ENCODE measurements around the gene FLCN. TPM values are rescaled to one million over a fixed set of nuclear protein-coding genes. Genes with fewer than 3 reads are reported as not detected.

The FLCN gene
- polyA plus RNA-seq, 1 donor: 116 TPM

DNA sequence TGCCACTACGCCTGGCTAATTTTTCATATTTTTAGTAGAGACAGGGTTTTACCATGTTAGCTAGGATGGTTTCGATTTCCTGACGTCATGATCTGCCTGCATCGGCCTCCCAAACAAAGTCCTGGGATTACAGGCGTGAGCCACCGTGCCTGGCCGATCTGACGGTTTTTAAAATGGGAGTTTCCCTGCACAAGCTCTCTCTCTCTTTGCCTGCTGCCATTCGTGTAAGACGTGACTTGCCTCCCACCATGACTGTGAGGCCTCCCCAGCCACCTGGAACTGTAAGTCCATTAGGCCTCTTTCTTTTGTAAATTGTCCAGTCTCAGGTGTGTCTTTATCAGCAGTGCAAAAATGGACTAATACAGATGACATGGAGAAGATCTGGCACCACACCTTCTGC is 4.7 kb upstream of the FLCN start:
- Histone ChIP-seq H3K4me3 (ENCODE audit: low read length) (no peak overlapping the region), H3K9me3 (ENCODE audit: control insufficient read depth, low read depth, low read length) (no peaks in the 10 kb centered on the region), H3K4me1 (ENCODE audit: control insufficient read depth, insufficient read depth, low read length) (no peaks in the 10 kb centered on the region), H3K27ac (ENCODE audit: low read length) (no peak overlapping the region), H3K36me3 (ENCODE audit: control insufficient read depth, insufficient read depth, low read length) (peaks cover 10% of the 10 kb centered on the region), H3K27me3 (ENCODE audit: control insufficient read depth, insufficient read depth, low read length) (no peaks in the 10 kb centered on the region)
- DNase-seq: no peak
- WGBS (ENCODE audit: insufficient coverage, low lambda C conversion rate): no CpG with 5 or more reads among the region's 10 CpGs

DNA sequence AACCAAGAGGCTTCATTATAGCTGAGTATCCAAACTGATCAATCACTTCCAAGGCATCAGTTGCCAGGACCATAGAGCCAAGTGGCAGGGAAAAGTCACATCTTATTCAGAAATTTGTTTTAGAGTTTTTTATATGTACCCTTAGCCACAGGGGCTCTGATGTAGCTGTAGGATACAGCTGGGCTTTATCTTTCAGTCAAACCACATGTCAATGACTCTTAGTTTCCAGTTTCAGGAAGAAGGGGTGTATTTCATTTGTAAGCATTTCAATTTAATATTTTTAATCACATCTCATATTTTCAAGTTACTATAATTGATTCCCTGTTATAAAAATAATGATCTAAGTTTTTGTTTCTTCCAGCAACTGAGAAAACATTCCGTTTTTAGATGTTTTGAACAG is 2.9 kb upstream of the FLCN start:
- no peak for DNase-seq
- H3K9me3 ChIP-seq (ENCODE audit: control insufficient read depth, low read depth, low read length): no peaks in the 10 kb centered on the region
- H3K4me1 ChIP-seq (ENCODE audit: control insufficient read depth, insufficient read depth, low read length): no peaks in the 10 kb centered on the region
- H3K27me3 ChIP-seq (ENCODE audit: control insufficient read depth, insufficient read depth, low read length): no peaks in the 10 kb centered on the region
- no CpG with 5 or more reads among the region's 1 CpG for WGBS (ENCODE audit: insufficient coverage, low lambda C conversion rate)
- no peaks in the 10 kb centered on the region for H3K36me3 ChIP-seq (ENCODE audit: control insufficient read depth, insufficient read depth, low read length)
- no peak overlapping the region for H3K27ac ChIP-seq (ENCODE audit: low read length)
- H3K4me3 ChIP-seq (ENCODE audit: low read length): no peak overlapping the region

DNA sequence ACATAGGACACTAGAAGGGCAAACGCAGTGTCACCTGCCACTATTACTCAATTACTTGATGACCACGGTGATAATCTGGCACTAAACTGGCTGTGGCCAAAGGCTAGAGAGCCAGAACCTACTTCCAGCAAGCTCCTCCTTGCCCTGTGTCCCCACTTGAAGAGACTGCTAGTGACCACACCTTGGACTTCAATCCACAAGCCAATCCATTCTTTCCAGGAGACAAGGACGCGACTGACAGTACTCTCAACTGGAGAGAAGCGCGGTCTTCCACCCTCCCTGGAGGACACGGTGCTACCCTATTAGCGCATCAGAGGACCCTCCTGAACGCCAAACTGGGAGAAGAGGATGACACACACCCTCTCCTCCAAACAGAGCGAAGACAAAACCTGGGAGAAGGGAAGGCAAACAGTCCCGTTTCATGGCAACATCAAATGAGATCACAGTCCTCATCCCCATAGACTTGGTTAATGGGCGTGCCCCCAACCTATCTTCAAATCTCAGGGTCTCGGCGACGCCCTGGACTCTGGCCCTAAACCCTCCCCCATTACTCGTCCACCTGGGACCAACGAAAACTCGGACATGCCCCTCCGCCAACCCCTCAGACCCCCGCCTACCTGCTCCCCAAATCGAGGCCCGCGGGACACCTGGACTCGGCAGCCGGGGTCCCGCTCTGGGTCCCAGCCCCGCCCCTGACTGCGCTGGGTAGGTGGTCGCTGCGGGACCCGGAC is 508 bp downstream of the FLCN start:
- H3K4me3 ChIP-seq (ENCODE audit: low read length): peak overlapping the region; percentile 99
- peak overlapping the region; percentile 97 for H3K27ac ChIP-seq (ENCODE audit: low read length)
- H3K4me1 ChIP-seq (ENCODE audit: control insufficient read depth, insufficient read depth, low read length): peaks cover 14% of the 10 kb centered on the region
- H3K36me3 ChIP-seq (ENCODE audit: control insufficient read depth, insufficient read depth, low read length): peaks cover 14% of the 10 kb centered on the region
- no peaks in the 10 kb centered on the region for H3K9me3 ChIP-seq (ENCODE audit: control insufficient read depth, low read depth, low read length)
- peak; percentile 70 to 74 for DNase-seq
- no CpG with 5 or more reads among the region's 31 CpGs for WGBS (ENCODE audit: insufficient coverage, low lambda C conversion rate)
- H3K27me3 ChIP-seq (ENCODE audit: control insufficient read depth, insufficient read depth, low read length): no peaks in the 10 kb centered on the region

DNA sequence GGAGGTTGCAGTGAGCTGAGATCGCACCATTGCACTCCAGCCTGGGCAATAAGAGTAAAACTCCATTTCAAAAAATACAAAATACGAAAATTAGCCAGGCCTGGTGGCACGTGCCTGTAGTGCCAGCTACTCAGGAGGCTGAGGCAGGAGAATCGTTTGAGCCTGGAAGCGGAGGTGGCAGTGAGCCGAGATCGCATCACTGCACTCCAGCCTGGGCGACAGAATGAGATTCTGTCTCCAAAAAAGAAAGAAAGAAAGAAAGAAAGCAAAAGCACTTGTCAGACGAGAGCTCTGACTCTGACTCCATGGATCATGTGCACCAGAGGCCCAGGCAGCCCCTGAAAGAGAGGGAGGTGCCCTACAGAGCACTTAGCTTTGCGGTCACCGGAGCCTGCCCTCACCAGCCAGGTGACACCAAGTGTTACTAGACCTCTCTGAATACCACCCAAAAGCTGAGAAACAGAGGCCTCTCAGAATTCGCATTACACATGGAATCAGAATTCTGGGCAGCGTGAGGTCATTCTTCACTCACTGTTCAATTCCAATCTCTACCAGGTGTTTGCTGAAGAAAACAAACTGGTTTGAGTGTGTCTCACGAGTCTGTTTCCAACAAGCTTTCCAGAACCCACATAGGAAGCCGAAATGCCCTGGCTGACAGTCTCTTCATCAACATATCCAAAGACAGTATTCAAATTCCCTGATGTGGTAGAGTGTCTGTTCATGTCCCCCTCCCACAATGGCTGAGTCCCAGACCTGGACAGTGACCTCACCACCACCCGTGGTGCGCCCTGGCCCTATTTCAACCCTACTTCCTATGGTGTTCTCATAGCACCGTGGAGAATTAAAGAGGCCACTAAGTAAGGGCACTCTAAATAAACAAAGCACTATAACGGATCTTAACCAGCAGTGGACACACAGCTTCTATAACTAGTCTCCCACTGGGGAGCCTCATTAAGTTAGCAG is 1.5 kb downstream of the FLCN start:
- DNase-seq: peak; percentile 63 to 79
- peak overlapping the region; percentile 97 for H3K27ac ChIP-seq (ENCODE audit: low read length)
- peaks cover 15% of the 10 kb centered on the region for H3K4me1 ChIP-seq (ENCODE audit: control insufficient read depth, insufficient read depth, low read length)
- no peaks in the 10 kb centered on the region for H3K27me3 ChIP-seq (ENCODE audit: control insufficient read depth, insufficient read depth, low read length)
- peaks cover 23% of the 10 kb centered on the region for H3K36me3 ChIP-seq (ENCODE audit: control insufficient read depth, insufficient read depth, low read length)
- no CpG with 5 or more reads among the region's 19 CpGs for WGBS (ENCODE audit: insufficient coverage, low lambda C conversion rate)
- H3K4me3 ChIP-seq (ENCODE audit: low read length): peak overlapping the region; percentile 99
- H3K9me3 ChIP-seq (ENCODE audit: control insufficient read depth, low read depth, low read length): no peaks in the 10 kb centered on the region

DNA sequence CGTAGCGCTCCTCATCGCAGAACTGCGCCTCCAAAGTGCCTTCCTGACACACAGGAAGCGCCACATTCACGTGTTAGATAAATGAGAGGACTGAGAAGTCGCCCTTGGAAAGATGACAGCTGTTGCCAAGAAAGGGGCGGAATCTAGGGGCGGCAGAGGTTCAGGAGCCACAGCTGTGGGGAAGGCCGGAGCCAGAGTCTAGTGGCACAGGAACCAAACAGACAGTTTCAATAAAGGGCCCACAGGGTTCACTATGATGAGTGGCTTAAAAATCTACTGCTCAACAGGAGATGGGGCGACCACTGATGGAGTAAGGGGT is 4.7 kb downstream of the FLCN start:
- peaks cover 15% of the 10 kb centered on the region for H3K4me1 ChIP-seq (ENCODE audit: control insufficient read depth, insufficient read depth, low read length)
- no peaks in the 10 kb centered on the region for H3K9me3 ChIP-seq (ENCODE audit: control insufficient read depth, low read depth, low read length)
- DNase-seq: no peak
- peak overlapping the region; percentile 60 for H3K27ac ChIP-seq (ENCODE audit: low read length)
- peaks cover 55% of the 10 kb centered on the region for H3K36me3 ChIP-seq (ENCODE audit: control insufficient read depth, insufficient read depth, low read length)
- WGBS (ENCODE audit: insufficient coverage, low lambda C conversion rate): no CpG with 5 or more reads among the region's 11 CpGs
- H3K4me3 ChIP-seq (ENCODE audit: low read length): no peak overlapping the region
- no peaks in the 10 kb centered on the region for H3K27me3 ChIP-seq (ENCODE audit: control insufficient read depth, insufficient read depth, low read length)

DNA sequence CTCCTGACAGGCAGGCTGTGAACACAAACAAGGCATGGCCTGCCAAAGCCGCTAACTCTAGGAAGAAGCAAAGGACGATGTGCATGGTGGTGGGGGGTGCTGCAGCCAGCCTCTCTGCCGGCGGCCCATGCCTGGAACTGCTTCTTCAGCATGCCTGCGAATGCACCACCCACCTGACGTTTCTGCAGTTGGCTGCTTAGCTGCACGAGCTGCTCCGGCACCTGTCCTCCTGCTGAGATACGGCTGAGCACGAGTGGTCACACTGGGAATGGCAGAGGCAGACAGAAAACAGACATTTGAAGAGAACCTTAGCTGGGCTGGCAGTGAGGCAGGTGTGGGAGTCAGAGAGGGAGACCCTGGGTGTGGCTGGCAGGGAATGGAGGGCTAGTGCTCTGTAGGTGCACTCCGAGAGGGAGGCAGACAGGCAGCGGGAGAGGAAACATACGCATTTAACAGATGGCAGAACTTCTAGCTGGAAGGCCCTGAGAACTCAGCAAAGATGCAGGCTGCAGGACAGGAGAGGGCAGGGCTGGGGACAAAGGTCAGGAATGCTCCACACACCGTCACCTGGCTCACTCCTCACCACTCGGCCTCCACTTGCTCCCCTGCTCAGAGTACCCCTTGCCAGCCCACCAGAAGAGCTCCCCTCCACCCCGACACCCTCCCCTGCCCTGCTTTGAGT is 5.2 kb downstream of the FLCN start:
- no peaks in the 10 kb centered on the region for H3K27me3 ChIP-seq (ENCODE audit: control insufficient read depth, insufficient read depth, low read length)
- WGBS (ENCODE audit: insufficient coverage, low lambda C conversion rate): 71% methylated on average over 3 of the region's 16 CpGs
- peak; percentile 26 to 55 for DNase-seq
- peaks cover 60% of the 10 kb centered on the region for H3K36me3 ChIP-seq (ENCODE audit: control insufficient read depth, insufficient read depth, low read length)
- H3K9me3 ChIP-seq (ENCODE audit: control insufficient read depth, low read depth, low read length): no peaks in the 10 kb centered on the region
- H3K4me3 ChIP-seq (ENCODE audit: low read length): no peak overlapping the region
- H3K4me1 ChIP-seq (ENCODE audit: control insufficient read depth, insufficient read depth, low read length): peaks cover 15% of the 10 kb centered on the region
- H3K27ac ChIP-seq (ENCODE audit: low read length): peak overlapping the region; percentile 60

DNA sequence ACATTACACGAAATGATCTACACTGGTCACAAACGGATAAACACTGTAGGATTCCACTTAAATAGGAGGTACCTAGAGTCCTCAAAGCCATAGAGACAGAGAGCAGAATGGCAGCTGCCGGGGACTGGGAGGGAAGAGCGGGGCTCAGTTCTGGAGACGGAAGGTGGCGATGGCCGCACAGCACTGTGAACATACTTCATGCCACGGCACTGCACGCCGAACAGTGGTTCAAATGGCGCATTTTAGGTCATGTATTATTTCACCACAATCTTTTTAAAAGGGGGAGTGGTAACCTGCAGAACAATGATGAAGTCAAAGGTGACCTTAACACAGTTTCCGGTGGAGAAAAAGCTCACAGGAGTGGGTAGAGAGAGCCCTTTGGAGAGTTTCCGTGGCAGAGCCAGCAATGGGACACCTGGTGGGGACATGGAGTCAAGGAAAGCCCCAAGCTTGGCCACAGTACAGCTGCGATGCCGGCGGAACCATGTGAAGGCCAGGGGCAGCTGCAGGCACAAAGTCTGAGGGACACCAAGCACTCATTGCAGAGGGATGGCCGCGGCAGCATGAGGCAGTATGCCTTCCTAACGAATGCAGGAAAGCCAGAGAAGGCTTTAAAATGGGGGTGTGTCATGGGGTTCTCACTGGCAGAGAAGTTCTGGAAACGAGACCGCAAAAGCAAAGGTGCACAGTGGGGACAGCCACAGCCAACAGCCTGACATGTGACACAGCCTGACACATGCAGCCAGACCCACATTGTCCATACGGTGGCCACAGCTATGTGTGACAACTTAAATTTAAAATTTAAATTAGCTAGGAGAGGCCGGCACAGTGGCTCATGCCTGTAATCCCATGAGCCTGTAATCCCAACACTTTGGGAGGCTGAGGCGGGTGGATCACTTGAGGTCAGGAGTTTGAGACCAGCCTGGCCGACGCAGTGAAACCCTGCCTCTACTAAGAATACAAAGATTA is 7.3 kb downstream of the FLCN start:
- DNase-seq: no peak
- Histone ChIP-seq H3K4me3 (ENCODE audit: low read length) (no peak overlapping the region), H3K36me3 (ENCODE audit: control insufficient read depth, insufficient read depth, low read length) (peaks cover 81% of the 10 kb centered on the region), H3K4me1 (ENCODE audit: control insufficient read depth, insufficient read depth, low read length) (peaks cover 15% of the 10 kb centered on the region), H3K27ac (ENCODE audit: low read length) (no peak overlapping the region), H3K9me3 (ENCODE audit: control insufficient read depth, low read depth, low read length) (no peaks in the 10 kb centered on the region), H3K27me3 (ENCODE audit: control insufficient read depth, insufficient read depth, low read length) (no peaks in the 10 kb centered on the region)
- WGBS (ENCODE audit: insufficient coverage, low lambda C conversion rate): 100% methylated on average over 2 of the region's 26 CpGs

DNA sequence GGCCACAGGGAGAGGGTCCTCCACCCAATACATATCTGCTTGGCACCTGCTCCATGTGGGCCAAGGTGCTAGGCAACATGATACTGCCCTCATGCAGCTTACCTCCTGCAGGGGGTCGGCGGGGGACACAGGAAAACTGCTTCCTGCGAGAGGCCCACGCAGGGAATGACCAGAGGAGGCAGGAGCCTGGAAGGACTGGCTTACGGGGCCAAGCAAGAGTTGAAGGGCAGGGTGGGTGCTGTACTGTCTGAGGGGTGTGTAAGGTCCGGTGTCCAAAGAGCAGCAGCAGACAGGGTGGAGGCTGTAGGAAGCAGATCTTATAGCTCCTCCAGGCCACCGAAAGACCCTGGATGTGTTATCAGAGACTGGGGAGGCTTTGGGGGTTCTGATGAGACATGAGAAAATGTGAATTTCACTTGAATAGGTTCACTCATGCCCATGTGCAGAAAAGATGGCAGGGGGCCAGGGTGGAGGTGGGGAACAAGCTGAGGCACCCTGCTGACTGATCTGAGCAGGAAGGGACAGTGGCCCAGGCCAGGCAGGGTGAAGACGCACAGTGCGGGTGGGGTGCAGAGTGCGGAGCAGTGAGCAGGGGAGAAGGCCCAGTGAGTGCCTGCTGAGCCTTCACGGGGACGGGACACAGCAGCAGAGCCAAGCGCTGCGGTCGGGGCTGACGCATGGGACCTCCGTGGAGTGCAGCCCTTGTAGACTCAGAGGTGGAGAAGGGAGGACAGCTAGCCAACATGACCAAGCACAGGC is 8.3 kb downstream of the FLCN start:
- H3K9me3 ChIP-seq (ENCODE audit: control insufficient read depth, low read depth, low read length): no peaks in the 10 kb centered on the region
- 92% methylated on average over 2 of the region's 17 CpGs for WGBS (ENCODE audit: insufficient coverage, low lambda C conversion rate)
- H3K27me3 ChIP-seq (ENCODE audit: control insufficient read depth, insufficient read depth, low read length): no peaks in the 10 kb centered on the region
- H3K4me3 ChIP-seq (ENCODE audit: low read length): no peak overlapping the region
- peaks cover 15% of the 10 kb centered on the region for H3K4me1 ChIP-seq (ENCODE audit: control insufficient read depth, insufficient read depth, low read length)
- DNase-seq: no peak
- no peak overlapping the region for H3K27ac ChIP-seq (ENCODE audit: low read length)
- H3K36me3 ChIP-seq (ENCODE audit: control insufficient read depth, insufficient read depth, low read length): peaks cover 91% of the 10 kb centered on the region
